Measurements from ENCODE around the gene MICALL2.

- no peak for TF ChIP-seq CTCF (IDR thresholded peaks at IDR 0.05)
- no peak for TF ChIP-seq POLR2A (IDR thresholded peaks at IDR 0.05)
Measured at GRCh38 chr7:1402791-1403637, 56.3 kb downstream of the MICALL2 start.

Measured in Peyer's patch (tissue), 4 donors.